Endothelial cell of umbilical vein (primary cell): Measurements from ENCODE around the gene WDR47. TPM values are rescaled to one million over a fixed set of nuclear protein-coding genes. Genes with fewer than 3 reads are reported as not detected.
A peak's percentile ranks its signal among the peaks of the same experiment; 100 is the strongest.

ENCODE experiments used
- BruUV-seq: library from RNA; stranded (reverse); fragments of 400-500 nt; replicated peaks from 2 replicates; lab custom pipeline; 2021; lab: Mats Ljungman, UMichigan
- CTCF ChIA-PET: fragments of 300-600, 350-600 bp; sonication (Branson Sonifier 250); formaldehyde crosslinking; loops from one replicate; lab custom pipeline; 2021; ENCODE audit warnings: antibody characterized with exemption, inconsistent platforms; lab: Charles Lee
- POLR2A ChIA-PET: fragments of 300-600, 350-600 bp; sonication (Branson Sonifier 250); formaldehyde crosslinking; loops from one replicate; lab custom pipeline; 2021; ENCODE audit warnings: antibody characterized with exemption, inconsistent platforms; lab: Charles Lee
- DNase-seq: peaks from one replicate; pipeline ENCODE4 v3.0.0-alpha.2; 2011; ENCODE audit warnings: low read depth, low spot score
- FAIRE-seq: peaks from 2 replicates; lab custom pipeline; 2011; peaks lifted over from hg19 to GRCh38; lab: Jason Lieb, UNC
- H2AFZ ChIP-seq: 2 replicates; pipeline ENCODE4 v1.6.0; 2012; ENCODE audit warnings: low read depth, low read length, control low read depth, inconsistent platforms
- H3K27ac ChIP-seq: 2 replicates; pipeline ENCODE4 v1.5.1; 2011; ENCODE audit warnings: low read depth, mild to moderate bottlenecking, control low read depth, low read length, moderate library complexity; ENCODE audit not compliant: insufficient read depth
- H3K27me3 ChIP-seq, 2 experiments: 2 replicates each; pipeline versions ENCODE4 v1.6.0 to v1.6.1; 2011; ENCODE audit warnings: low read length in 2 of 2, mixed read lengths in 1 of 2; ENCODE audit not compliant: control insufficient read depth in 2 of 2, insufficient read depth in 2 of 2
- H3K36me3 ChIP-seq, 2 experiments: 2 replicates in 1 of 2; 3 replicates in 1 of 2; pipeline ENCODE4 v1.5.1; 2011; ENCODE audit warnings: low read length in 2 of 2, mild to moderate bottlenecking in 1 of 2, moderate library complexity in 1 of 2; ENCODE audit not compliant: control insufficient read depth in 2 of 2, insufficient read depth in 2 of 2; ENCODE audit errors: extremely low read depth in 1 of 2
- H3K4me1 ChIP-seq: 3 replicates; pipeline ENCODE4 v1.5.1; 2011; ENCODE audit warnings: mild to moderate bottlenecking, low read length; ENCODE audit not compliant: control insufficient read depth, insufficient read depth; ENCODE audit errors: extremely low read depth
- H3K4me2 ChIP-seq: 2 replicates; pipeline ENCODE4 v1.6.1; 2011; ENCODE audit warnings: low read length, control low read depth, mixed read lengths; ENCODE audit not compliant: insufficient read depth
- H3K4me3 ChIP-seq, 3 experiments: fragments of 200-600 bp in 1 of 3; sonication (generic), shearing (Covaris generic) in 1 of 3; replicated peaks in 1 of 3; 2 replicates each; pipeline ENCODE4 v1.5.1; 2011 to 2016; ENCODE audit warnings: control low read depth in 3 of 3, low read length in 3 of 3, mild to moderate bottlenecking in 2 of 3, inconsistent platforms in 1 of 3, low read depth in 1 of 3, moderate library complexity in 1 of 3; ENCODE audit not compliant: insufficient read depth in 1 of 3
- H3K79me2 ChIP-seq: 2 replicates; pipeline ENCODE4 v1.6.0; 2012; ENCODE audit warnings: low read length, inconsistent platforms; ENCODE audit not compliant: control insufficient read depth, insufficient read depth
- H3K9ac ChIP-seq: replicated peaks from 2 replicates; pipeline ENCODE3; 2011; ENCODE audit warnings: low read length, control low read depth; ENCODE audit not compliant: insufficient read depth; ENCODE audit errors: extremely low read depth
- H3K9me1 ChIP-seq: replicated peaks from 3 replicates; pipeline ENCODE4 v1.6.0; 2011; ENCODE audit warnings: mild to moderate bottlenecking, low read length; ENCODE audit not compliant: control insufficient read depth, insufficient read depth; ENCODE audit errors: extremely low read depth
- H3K9me3 ChIP-seq: replicated peaks from 2 replicates; pipeline ENCODE4 v1.5.1; 2012; ENCODE audit warnings: low read length, inconsistent platforms; ENCODE audit not compliant: control insufficient read depth, insufficient read depth
- H4K20me1 ChIP-seq: replicated peaks from 2 replicates; pipeline ENCODE3; 2011; ENCODE audit warnings: mild to moderate bottlenecking, low read length; ENCODE audit not compliant: control insufficient read depth, insufficient read depth; ENCODE audit errors: extremely low read depth
- EZH2 ChIP-seq: IDR thresholded peaks from 2 replicates; pipeline ENCODE4 v1.6.1; 2012; ENCODE audit warnings: borderline replicate concordance, low read depth, mild to moderate bottlenecking, moderate library complexity, low read length, inconsistent platforms; ENCODE audit not compliant: severe bottlenecking
- FOS ChIP-seq: IDR thresholded peaks from 2 replicates; pipeline ENCODE4 v1.6.1; 2011; ENCODE audit warnings: mild to moderate bottlenecking, low read length, moderate library complexity, borderline replicate concordance; ENCODE audit not compliant: insufficient read depth
- GATA2 ChIP-seq: IDR thresholded peaks from 2 replicates; pipeline ENCODE4 v1.7.0; 2011; ENCODE audit warnings: low read depth, mild to moderate bottlenecking, moderate library complexity, mixed read lengths, low read length; ENCODE audit not compliant: insufficient read length, insufficient read depth
- JUN ChIP-seq: IDR thresholded peaks from 2 replicates; pipeline ENCODE4 v1.6.1; 2011; ENCODE audit warnings: borderline replicate concordance, low read depth; ENCODE audit not compliant: insufficient read length, insufficient read depth
- MYC ChIP-seq: IDR thresholded peaks from one replicate; pipeline ENCODE4 v1.6.1; 2011; ENCODE audit warnings: mild to moderate bottlenecking, low read depth, low read length
- POLR2A ChIP-seq: IDR thresholded peaks from 2 replicates; pipeline ENCODE4 v1.6.1; 2012; ENCODE audit warnings: low read depth, mild to moderate bottlenecking, control low read depth, low read length
- POLR2AphosphoS5 ChIP-seq: IDR thresholded peaks from 2 replicates; pipeline ENCODE4 v1.6.1; 2012; ENCODE audit warnings: low read depth, mild to moderate bottlenecking, control low read depth, low read length, moderate library complexity; ENCODE audit not compliant: insufficient read depth
- dilution Hi-C: fragments of 300-500 bp; cut with MboI; formaldehyde crosslinking; loops from one replicate; pipeline ENCODE4 v1.15.0; 2019; ENCODE audit warnings: low sequenced_read_pairs; ENCODE audit not compliant: extremely low pct_ligation_motif_present
- intact Hi-C: fragments of 100-400 bp; cut with micrococcal nuclease; formaldehyde crosslinking; loops from one replicate; pipeline ENCODE4 v1.10.0; 2022
- polyA plus RNA-seq, 4 experiments: library from polyadenylated mRNA; depleted of rRNA in 3 of 4; stranded (reverse) in 3 of 4; unstranded in 1 of 4; fragments of >200 nt; gene quantifications; 2 replicates each; pipeline versions ENCODE4 v1.2.1 to v1.2.3, GENCODE V29; 2011 to 2012; ENCODE audit warnings: missing spikeins in 1 of 4
- total RNA-seq: library from RNA; stranded (reverse); gene quantifications from 2 replicates; pipeline ENCODE4 v1.2.3, GENCODE V29; 2021
- TF ChIP-seq, protein P1 (sequence below), 2 donors: IDR thresholded peaks; 1 replicate in 1 of 2; 2 replicates in 1 of 2; pipeline ENCODE4 v1.5.1; 2011; ENCODE audit warnings: low read length in 2 of 2, mild to moderate bottlenecking in 2 of 2, moderate library complexity in 2 of 2, control low read depth in 1 of 2, inconsistent platforms in 1 of 2, low read depth in 1 of 2; ENCODE audit not compliant: insufficient read depth in 1 of 2; ENCODE audit errors: extremely low read depth in 1 of 2
- TF ChIP-seq, protein P2 (sequence below): IDR thresholded peaks from 2 replicates; pipeline ENCODE4 v1.6.1; 2011; ENCODE audit not compliant: insufficient read depth, insufficient read length

The WDR47 gene
- total and polyA plus RNA-seq, 2 donors (not counting 3 experiments of a cell fraction or from before 2014, with no cell fraction given): 9.1 to 19.0 TPM

DNA sequence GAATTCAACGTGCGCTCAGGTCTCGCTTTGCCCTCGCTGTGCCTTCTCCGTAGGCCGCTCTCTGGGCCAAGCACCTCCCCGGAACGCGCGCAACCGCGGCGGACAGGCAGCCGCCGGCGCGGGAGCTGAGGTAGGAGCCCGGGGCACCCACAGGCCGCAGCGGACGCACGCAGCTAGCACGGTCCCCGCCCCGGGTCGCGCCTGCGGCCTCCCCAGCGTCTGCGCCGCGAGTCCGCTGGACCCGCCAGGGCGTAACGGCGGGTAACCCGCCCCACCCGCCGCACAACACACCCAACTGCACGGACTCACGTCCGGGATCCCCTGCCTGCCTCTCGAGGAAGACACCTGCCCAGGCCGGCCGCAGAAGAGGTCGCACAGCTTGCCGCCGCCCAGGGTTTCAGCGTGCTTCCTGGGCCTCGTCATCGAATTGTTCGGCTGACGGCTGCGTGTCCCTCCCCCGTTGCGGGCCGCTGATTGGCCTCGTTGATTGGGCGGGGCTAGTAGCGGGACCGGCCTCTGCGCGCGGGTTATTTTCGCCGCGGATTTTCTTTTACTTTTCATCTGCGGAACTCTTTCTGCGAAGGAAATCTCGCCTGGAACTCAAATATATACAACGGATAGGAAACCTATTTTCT, 78.7 kb downstream of the WDR47 start, which contains the start of gene CLCC1:
Gene CLCC1 (minus strand): TSS at position 433 of the 635 bp plus-strand sequence. CDS start 13,047 bp downstream, outside the sequence.
- intact Hi-C loops (loop anchor here (2.0 to 5.0 kb wide), 3 partner anchors 78 to 150 kb away; a partner anchor contains a TSS), dilution Hi-C loops (no loop called here)
- peaks cover 0 to 1% of the 10 kb centered on the region in 2 experiments for H3K36me3 ChIP-seq
- peak within 1 kb of the TSS; percentile 91 for H3K9ac ChIP-seq
- no TSS peak for BruUV-seq
- no peaks in the 10 kb centered on the region for H3K9me3 ChIP-seq
- peaks cover 9% of the 10 kb centered on the region for H3K4me1 ChIP-seq
- ChIA-PET POLR2A (interaction anchor here (0.7 to 1.0 kb wide), 6 partner anchors 9 to 485 kb away, joined by 3 to 4 read pairs (median 3); partner anchors contain the start of gene WDR47), CTCF (interaction anchor here (0.6 to 1.9 kb wide), 5 partner anchors 10 to 149 kb away, joined by 3 to 5 read pairs (median 3); partner anchors contain the start of gene TAF13)
- peak within 1 kb of the TSS; percentile 93 for H3K4me2 ChIP-seq
- no peaks in the 10 kb centered on the region for H3K27me3 ChIP-seq
- H3K9me1 ChIP-seq: no peaks in the 10 kb centered on the region
- H3K27ac ChIP-seq: peak within 1 kb of the TSS; percentile 76
- H3K79me2 ChIP-seq: peaks cover 23% of the 10 kb centered on the region
- FAIRE-seq (peak; percentile 86), DNase-seq (peak; percentile 90)
- H3K4me3 ChIP-seq: peak within 1 kb of the TSS; percentile 89 to 96 (median 94)
- TF ChIP-seq JUN (no peak), MYC (peak; percentile 46), GATA2 (no peak), POLR2A (peak; percentile 84), EZH2 (no peak), POLR2AphosphoS5 (peak; percentile 91), FOS (no peak)
- TF ChIP-seq, protein P1, sequence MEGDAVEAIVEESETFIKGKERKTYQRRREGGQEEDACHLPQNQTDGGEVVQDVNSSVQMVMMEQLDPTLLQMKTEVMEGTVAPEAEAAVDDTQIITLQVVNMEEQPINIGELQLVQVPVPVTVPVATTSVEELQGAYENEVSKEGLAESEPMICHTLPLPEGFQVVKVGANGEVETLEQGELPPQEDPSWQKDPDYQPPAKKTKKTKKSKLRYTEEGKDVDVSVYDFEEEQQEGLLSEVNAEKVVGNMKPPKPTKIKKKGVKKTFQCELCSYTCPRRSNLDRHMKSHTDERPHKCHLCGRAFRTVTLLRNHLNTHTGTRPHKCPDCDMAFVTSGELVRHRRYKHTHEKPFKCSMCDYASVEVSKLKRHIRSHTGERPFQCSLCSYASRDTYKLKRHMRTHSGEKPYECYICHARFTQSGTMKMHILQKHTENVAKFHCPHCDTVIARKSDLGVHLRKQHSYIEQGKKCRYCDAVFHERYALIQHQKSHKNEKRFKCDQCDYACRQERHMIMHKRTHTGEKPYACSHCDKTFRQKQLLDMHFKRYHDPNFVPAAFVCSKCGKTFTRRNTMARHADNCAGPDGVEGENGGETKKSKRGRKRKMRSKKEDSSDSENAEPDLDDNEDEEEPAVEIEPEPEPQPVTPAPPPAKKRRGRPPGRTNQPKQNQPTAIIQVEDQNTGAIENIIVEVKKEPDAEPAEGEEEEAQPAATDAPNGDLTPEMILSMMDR (IDR thresholded peaks at IDR 0.05; ENCODE audit: extremely low read depth in 1 of 2, insufficient read depth in 1 of 2, low read depth in 1 of 2, low read length in 2 of 2): no peak
- TF ChIP-seq, protein P2, sequence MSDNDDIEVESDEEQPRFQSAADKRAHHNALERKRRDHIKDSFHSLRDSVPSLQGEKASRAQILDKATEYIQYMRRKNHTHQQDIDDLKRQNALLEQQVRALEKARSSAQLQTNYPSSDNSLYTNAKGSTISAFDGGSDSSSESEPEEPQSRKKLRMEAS: no peak
- H4K20me1 ChIP-seq: no peaks in the 10 kb centered on the region
- H2AFZ ChIP-seq: peak within 1 kb of the TSS; percentile 96
